ENCODE data around the gene COPS2. TPM values are rescaled to one million over a fixed set of nuclear protein-coding genes. Genes with fewer than 3 reads are reported as not detected.

The COPS2 gene
- total and polyA plus RNA-seq, 2 donors (not counting 1 experiment from before 2014, with no cell fraction given) = 92.2 to 98.1 TPM

DNA sequence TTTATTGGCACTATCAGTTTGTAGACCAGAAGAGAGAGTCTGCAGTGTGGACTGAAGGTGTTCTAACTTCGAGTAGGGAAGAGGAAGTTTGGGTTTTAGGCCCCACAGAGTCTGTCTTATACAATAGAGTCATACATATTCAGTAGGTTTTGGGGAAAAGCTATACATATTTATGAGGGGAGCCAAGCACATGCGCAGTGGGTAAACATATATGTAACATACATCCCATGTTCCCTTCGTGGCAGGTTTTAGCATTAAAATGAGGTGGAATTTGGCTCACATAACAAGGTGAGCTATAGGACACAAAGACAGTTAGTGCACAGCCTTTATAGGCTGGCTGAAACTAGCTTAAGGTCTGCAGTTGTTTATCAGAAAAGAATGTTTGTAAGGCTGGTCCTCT, 19.5 kb upstream of the COPS2 start:
- Histone ChIP-seq H3K36me3 (ENCODE audit: control insufficient read depth, insufficient read depth, low read length) (no peaks in the 10 kb centered on the region), H3K9me3 (ENCODE audit: control insufficient read depth, insufficient read depth, low read depth, low read length) (no peaks in the 10 kb centered on the region), H3K27me3 (ENCODE audit: control insufficient read depth, insufficient read depth, low read length) (no peaks in the 10 kb centered on the region), H3K27ac (ENCODE audit: insufficient read depth, low read length) (no peak overlapping the region), H3K79me2 (ENCODE audit: control insufficient read depth, insufficient read depth, low read length) (peaks cover 33% of the 10 kb centered on the region), H2AFZ (ENCODE audit: low read length) (no peak overlapping the region), H3K4me3 (replicated peaks in 1 of 4; ENCODE audit: control extremely low read depth in 1 of 4, insufficient read depth in 1 of 4, low read depth in 3 of 4, low read length in 4 of 4) (no peak overlapping the region), H4K20me1 (ENCODE audit: control insufficient read depth, extremely low read depth, insufficient read depth, low read length) (no peaks in the 10 kb centered on the region), H3K4me2 (ENCODE audit: extremely low read depth, insufficient read depth, low read length) (no peak overlapping the region), H3K4me1 (ENCODE audit: control insufficient read depth, extremely low read depth, insufficient read depth, low read length) (peaks cover 3% of the 10 kb centered on the region), H3K9ac (ENCODE audit: insufficient read depth, low read length) (no peak overlapping the region)
- DNase-seq (ENCODE audit: low read depth in 2 of 2) = no peak
- TF ChIP-seq, protein P1, sequence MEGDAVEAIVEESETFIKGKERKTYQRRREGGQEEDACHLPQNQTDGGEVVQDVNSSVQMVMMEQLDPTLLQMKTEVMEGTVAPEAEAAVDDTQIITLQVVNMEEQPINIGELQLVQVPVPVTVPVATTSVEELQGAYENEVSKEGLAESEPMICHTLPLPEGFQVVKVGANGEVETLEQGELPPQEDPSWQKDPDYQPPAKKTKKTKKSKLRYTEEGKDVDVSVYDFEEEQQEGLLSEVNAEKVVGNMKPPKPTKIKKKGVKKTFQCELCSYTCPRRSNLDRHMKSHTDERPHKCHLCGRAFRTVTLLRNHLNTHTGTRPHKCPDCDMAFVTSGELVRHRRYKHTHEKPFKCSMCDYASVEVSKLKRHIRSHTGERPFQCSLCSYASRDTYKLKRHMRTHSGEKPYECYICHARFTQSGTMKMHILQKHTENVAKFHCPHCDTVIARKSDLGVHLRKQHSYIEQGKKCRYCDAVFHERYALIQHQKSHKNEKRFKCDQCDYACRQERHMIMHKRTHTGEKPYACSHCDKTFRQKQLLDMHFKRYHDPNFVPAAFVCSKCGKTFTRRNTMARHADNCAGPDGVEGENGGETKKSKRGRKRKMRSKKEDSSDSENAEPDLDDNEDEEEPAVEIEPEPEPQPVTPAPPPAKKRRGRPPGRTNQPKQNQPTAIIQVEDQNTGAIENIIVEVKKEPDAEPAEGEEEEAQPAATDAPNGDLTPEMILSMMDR (conservative IDR thresholded peaks at IDR 0.05 in 1 of 2, IDR thresholded peaks at IDR 0.05 in 1 of 2; ENCODE audit: low read depth in 1 of 2, low read length in 2 of 2) = no peak
- no peak for TF ChIP-seq EZH2 (IDR thresholded peaks at IDR 0.05; ENCODE audit: low read length, missing control alignments)

DNA sequence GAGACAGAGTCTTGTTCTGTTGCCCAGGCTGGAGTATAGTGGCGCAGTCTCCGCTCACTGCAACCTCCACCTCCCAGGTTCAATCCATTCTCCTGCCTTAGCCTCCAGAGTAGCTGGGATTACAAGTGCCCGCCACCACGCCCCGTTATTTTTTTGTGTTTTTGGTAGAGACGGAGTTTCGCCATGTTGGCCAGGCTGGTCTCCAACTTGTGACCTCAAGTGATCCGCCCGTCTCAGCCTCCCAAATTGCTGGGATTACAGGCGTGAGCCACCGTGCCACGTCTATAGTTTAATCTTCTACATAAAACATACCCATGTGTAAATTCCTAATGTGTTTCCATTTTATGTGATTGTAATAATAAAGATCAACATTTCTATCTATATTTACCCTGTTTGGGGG, 16.4 kb upstream of the COPS2 start:
- no peak for DNase-seq (ENCODE audit: low read depth in 2 of 2)
- Histone ChIP-seq H4K20me1 (ENCODE audit: control insufficient read depth, extremely low read depth, insufficient read depth, low read length) (no peaks in the 10 kb centered on the region), H3K4me2 (ENCODE audit: extremely low read depth, insufficient read depth, low read length) (peak overlapping the region; percentile 9), H3K27me3 (ENCODE audit: control insufficient read depth, insufficient read depth, low read length) (no peaks in the 10 kb centered on the region), H3K4me1 (ENCODE audit: control insufficient read depth, extremely low read depth, insufficient read depth, low read length) (peaks cover 3% of the 10 kb centered on the region), H3K27ac (ENCODE audit: insufficient read depth, low read length) (no peak overlapping the region), H3K9me3 (ENCODE audit: control insufficient read depth, insufficient read depth, low read depth, low read length) (no peaks in the 10 kb centered on the region), H3K79me2 (ENCODE audit: control insufficient read depth, insufficient read depth, low read length) (peaks cover 28% of the 10 kb centered on the region), H3K9ac (ENCODE audit: insufficient read depth, low read length) (no peak overlapping the region), H3K36me3 (ENCODE audit: control insufficient read depth, insufficient read depth, low read length) (no peaks in the 10 kb centered on the region), H3K4me3 (replicated peaks in 1 of 4; ENCODE audit: control extremely low read depth in 1 of 4, insufficient read depth in 1 of 4, low read depth in 3 of 4, low read length in 4 of 4) (peak overlapping the region in 1 of 4 experiments; percentile 77), H2AFZ (ENCODE audit: low read length) (no peak overlapping the region)
- TF ChIP-seq, protein P1 (conservative IDR thresholded peaks at IDR 0.05 in 1 of 2, IDR thresholded peaks at IDR 0.05 in 1 of 2; ENCODE audit: low read depth in 1 of 2, low read length in 2 of 2) = no peak
- TF ChIP-seq EZH2 (IDR thresholded peaks at IDR 0.05; ENCODE audit: low read length, missing control alignments) = no peak

DNA sequence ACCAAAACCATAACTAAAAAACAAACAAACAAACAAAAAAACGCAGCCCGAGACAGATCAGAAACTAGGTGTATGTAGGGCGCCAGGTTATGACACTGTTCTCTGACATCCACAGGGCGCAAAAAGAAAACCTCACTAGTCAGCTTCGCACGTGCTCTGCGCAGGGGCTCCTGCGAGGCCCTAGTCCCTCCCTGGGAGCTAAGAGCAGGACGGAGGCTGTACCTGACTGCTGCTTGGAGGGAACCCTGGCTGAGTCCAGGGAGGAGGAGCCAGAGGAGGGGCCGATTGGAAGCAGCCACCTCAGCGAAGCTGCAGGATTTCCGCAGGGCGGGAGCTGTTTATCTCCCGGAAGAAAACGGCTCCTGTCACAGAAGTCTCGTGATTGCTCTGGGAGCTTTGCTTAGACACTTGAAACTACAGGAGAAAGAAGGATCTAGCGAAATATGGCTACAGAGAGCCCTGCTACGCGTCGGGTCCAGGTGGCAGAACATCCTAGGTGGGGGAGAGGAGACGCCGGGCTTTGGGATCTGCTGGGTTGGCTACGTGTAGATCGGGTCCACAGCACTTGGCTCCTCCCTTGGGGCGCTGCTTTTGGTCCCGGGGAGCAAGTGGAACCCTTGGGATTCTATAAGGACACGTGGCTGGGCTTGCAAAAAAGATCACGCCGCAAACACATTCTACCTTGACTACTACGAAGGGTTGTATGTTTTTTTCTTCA, 14.6 kb upstream of the COPS2 start, which contains the start of gene GALK2:
Gene GALK2 (plus strand): TSS at position 368 of the 718 bp plus-strand sequence. CDS start 76 bp downstream, at position 444.
- Histone ChIP-seq H3K4me1 (ENCODE audit: control insufficient read depth, extremely low read depth, insufficient read depth, low read length) (peaks cover 3% of the 10 kb centered on the region), H2AFZ (ENCODE audit: low read length) (peak within 1 kb of the TSS; percentile 82), H3K4me3 (replicated peaks in 1 of 4; ENCODE audit: control extremely low read depth in 1 of 4, insufficient read depth in 1 of 4, low read depth in 3 of 4, low read length in 4 of 4) (peak within 1 kb of the TSS; percentile 74 to 86 (median 78)), H3K36me3 (ENCODE audit: control insufficient read depth, insufficient read depth, low read length) (no peaks in the 10 kb centered on the region), H3K27ac (ENCODE audit: insufficient read depth, low read length) (peak within 1 kb of the TSS; percentile 80), H3K9ac (ENCODE audit: insufficient read depth, low read length) (peak within 1 kb of the TSS; percentile 78), H3K9me3 (ENCODE audit: control insufficient read depth, insufficient read depth, low read depth, low read length) (no peaks in the 10 kb centered on the region), H3K4me2 (ENCODE audit: extremely low read depth, insufficient read depth, low read length) (peak within 1 kb of the TSS; percentile 93), H3K79me2 (ENCODE audit: control insufficient read depth, insufficient read depth, low read length) (peaks cover 25% of the 10 kb centered on the region), H4K20me1 (ENCODE audit: control insufficient read depth, extremely low read depth, insufficient read depth, low read length) (no peaks in the 10 kb centered on the region), H3K27me3 (ENCODE audit: control insufficient read depth, insufficient read depth, low read length) (no peaks in the 10 kb centered on the region)
- TF ChIP-seq EZH2 (IDR thresholded peaks at IDR 0.05; ENCODE audit: low read length, missing control alignments) = no peak
- TF ChIP-seq, protein P1 (conservative IDR thresholded peaks at IDR 0.05 in 1 of 2, IDR thresholded peaks at IDR 0.05 in 1 of 2; ENCODE audit: low read depth in 1 of 2, low read length in 2 of 2) = no peak
- DNase-seq (ENCODE audit: low read depth in 2 of 2) = peak; percentile 81 to 86
